ENCODE data around the gene PRDM10.
"Not testable (repeated sequence)": the region's sequence is repeated elsewhere in the genome, so short reads cannot be mapped to it uniquely, and the experiment has no call there.

The PRDM10 gene

GRCh38 chr11:129885381-129885780 lies 117.3 kb downstream of the PRDM10 start:
- Mint-ChIP-seq H3K36me3 (ENCODE audit: low read depth) (peaks cover 93% of the 10 kb centered on the region), H3K4me1 (ENCODE audit: low read depth) (peaks cover 11% of the 10 kb centered on the region), H3K27me3 (no peaks in the 10 kb centered on the region), H3K27ac (no peak overlapping the region), H3K4me3 (no peak overlapping the region), H3K9me3 (no peaks in the 10 kb centered on the region)

DNA sequence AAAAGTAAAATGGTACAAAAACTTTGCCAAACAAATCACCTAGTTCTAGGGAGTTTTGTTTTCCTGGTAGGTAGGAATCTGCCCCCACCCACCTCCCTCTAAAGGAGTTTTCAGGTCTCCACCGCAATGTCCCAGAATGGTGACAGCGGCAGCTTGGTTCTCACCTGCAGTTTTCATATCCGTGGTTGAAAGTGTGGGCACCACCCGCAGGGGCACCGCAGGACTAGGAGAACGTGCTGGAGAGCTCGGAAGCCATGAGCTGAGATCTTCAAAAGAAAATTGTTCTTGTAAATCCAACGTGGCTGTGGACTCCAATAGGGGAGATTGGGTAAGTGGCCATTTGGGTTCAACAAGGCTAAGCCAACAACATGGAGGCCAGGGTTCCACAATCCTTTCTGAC lies 118.1 kb downstream of the PRDM10 start:
- H3K27me3 Mint-ChIP-seq = no peaks in the 10 kb centered on the region
- H3K27ac Mint-ChIP-seq = no peak overlapping the region
- no peak overlapping the region for H3K4me3 Mint-ChIP-seq
- peaks cover 10% of the 10 kb centered on the region for H3K4me1 Mint-ChIP-seq (ENCODE audit: low read depth)
- H3K9me3 Mint-ChIP-seq = no peaks in the 10 kb centered on the region
- H3K36me3 Mint-ChIP-seq (ENCODE audit: low read depth) = peaks cover 93% of the 10 kb centered on the region

- H3K27me3 Mint-ChIP-seq = no peaks in the 10 kb centered on the region
- no peaks in the 10 kb centered on the region for H3K9me3 Mint-ChIP-seq
- H3K36me3 Mint-ChIP-seq (ENCODE audit: low read depth) = peaks cover 93% of the 10 kb centered on the region
- no peaks in the 10 kb centered on the region for H3K4me1 Mint-ChIP-seq (ENCODE audit: low read depth)
- no peak overlapping the region for H3K27ac Mint-ChIP-seq
- no peak overlapping the region for H3K4me3 Mint-ChIP-seq
These were observed 121.0 kb downstream of the PRDM10 start for GRCh38 chr11:129881570-129882170.

DNA sequence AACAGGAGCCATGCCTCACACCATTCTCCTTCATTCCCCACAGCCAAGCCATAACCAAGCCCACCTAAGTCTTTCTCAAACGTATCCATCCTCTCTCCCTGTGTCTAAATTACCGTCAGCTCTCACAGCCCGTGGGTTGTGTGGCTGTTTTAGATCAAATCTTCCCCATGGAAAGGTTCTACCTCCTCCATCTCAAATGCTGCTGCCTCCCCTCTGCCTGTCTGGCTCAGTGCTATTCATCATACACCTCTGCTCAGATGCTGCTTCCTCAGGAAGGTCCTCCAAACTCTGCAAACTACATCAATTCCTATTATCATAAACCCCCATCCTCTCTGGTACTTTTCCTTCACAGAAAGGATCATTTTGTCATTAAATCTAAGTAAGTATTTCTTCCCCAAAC lies 122.3 kb downstream of the PRDM10 start:
- Mint-ChIP-seq H3K9me3 (no peaks in the 10 kb centered on the region), H3K27me3 (no peaks in the 10 kb centered on the region), H3K4me3 (no peak overlapping the region), H3K4me1 (ENCODE audit: low read depth) (no peaks in the 10 kb centered on the region), H3K27ac (no peak overlapping the region), H3K36me3 (ENCODE audit: low read depth) (peaks cover 90% of the 10 kb centered on the region)

DNA sequence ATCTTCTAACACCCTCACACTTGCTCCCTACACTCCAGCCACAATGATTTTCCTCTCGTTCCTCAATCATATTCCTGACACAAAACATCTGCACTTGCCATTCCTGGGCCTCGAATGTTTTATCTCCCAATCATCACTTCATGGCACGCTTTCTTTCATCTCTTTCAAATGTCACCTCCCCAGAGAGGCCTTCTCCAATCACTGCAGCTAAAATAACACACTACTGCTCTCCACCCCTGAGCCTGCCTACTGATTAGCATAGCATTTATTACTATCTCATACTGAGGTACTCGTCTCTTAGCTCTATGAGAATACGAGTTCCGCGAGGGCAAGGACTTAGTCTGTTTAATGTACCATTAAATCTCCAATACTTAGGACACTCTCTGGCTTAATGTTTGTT lies 130.7 kb downstream of the PRDM10 start:
- Mint-ChIP-seq H3K36me3 (ENCODE audit: low read depth) (peaks cover 86% of the 10 kb centered on the region), H3K27ac (peak overlapping the region; percentile 34), H3K4me1 (ENCODE audit: low read depth) (peaks cover 5% of the 10 kb centered on the region), H3K27me3 (no peaks in the 10 kb centered on the region), H3K9me3 (no peaks in the 10 kb centered on the region), H3K4me3 (no peak overlapping the region)

DNA sequence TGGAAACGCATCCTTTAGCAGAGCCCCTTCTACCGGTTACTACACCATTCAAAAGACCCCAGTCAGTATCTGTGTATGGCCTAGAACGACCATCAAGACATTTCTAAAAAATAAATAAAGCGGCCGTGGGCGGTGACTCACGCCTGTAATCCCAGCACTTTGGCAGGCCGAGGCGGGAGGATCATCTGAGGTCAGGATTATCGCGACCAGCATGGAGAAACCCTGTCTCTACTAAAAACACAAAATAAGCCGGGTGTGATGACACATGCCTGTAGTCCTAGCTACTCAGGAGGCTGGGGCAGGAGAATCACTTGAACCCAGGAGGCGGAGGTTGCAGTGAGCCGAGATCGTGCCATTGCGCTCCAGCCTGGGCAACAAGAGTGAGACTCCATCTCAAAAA lies 134.0 kb downstream of the PRDM10 start:
- not testable (repeated sequence) for H3K27ac Mint-ChIP-seq, H3K4me3 Mint-ChIP-seq, H3K27me3 Mint-ChIP-seq, H3K9me3 Mint-ChIP-seq
- H3K4me1 Mint-ChIP-seq (ENCODE audit: low read depth) = peaks cover 18% of the 10 kb centered on the region
- H3K36me3 Mint-ChIP-seq (ENCODE audit: low read depth) = peaks cover 87% of the 10 kb centered on the region

- Mint-ChIP-seq H3K9me3 (no peaks in the 10 kb centered on the region), H3K27me3 (no peaks in the 10 kb centered on the region), H3K4me1 (ENCODE audit: low read depth) (peaks cover 30% of the 10 kb centered on the region), H3K27ac (peak overlapping the region; percentile 68), H3K4me3 (no peak overlapping the region), H3K36me3 (ENCODE audit: low read depth) (peaks cover 90% of the 10 kb centered on the region)
These were observed 136.3 kb downstream of the PRDM10 start for GRCh38 chr11:129866311-129866710.

DNA sequence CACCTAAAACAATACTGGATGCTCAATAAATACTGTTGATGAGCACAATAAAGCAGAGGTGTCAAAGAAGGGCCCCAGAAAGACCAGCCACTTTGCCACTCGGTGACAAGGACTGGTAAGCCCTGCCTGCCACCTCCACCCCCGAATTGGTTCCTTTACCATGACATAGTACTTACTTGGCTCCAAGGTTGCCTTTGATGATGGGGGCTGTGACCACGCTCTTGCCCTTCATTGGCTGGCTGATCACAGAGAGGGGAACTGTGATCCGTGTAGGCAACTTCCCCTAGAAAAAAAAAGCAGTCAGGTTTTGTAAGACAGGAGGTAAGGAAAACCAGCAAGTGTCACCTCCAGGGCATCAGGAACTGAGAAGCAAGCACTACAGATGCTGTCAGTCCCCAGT lies 136.9 kb downstream of the PRDM10 start:
- no peak overlapping the region for H3K4me3 Mint-ChIP-seq

GRCh38 chr11:129864811-129865210 lies 137.8 kb downstream of the PRDM10 start:
- H3K27ac Mint-ChIP-seq = no peak overlapping the region
- H3K4me3 Mint-ChIP-seq = no peak overlapping the region
- no peaks in the 10 kb centered on the region for H3K9me3 Mint-ChIP-seq
- peaks cover 39% of the 10 kb centered on the region for H3K4me1 Mint-ChIP-seq (ENCODE audit: low read depth)
- no peaks in the 10 kb centered on the region for H3K27me3 Mint-ChIP-seq
- H3K36me3 Mint-ChIP-seq (ENCODE audit: low read depth) = peaks cover 90% of the 10 kb centered on the region

More for the DNA sequence above, 136.9 kb downstream of the PRDM10 start:
- H3K36me3 Mint-ChIP-seq (ENCODE audit: low read depth) = peaks cover 90% of the 10 kb centered on the region
- H3K27me3 Mint-ChIP-seq = no peaks in the 10 kb centered on the region
- peaks cover 33% of the 10 kb centered on the region for H3K4me1 Mint-ChIP-seq (ENCODE audit: low read depth)
- no peaks in the 10 kb centered on the region for H3K9me3 Mint-ChIP-seq
- H3K27ac Mint-ChIP-seq = peak overlapping the region; percentile 68

- Mint-ChIP-seq H3K4me1 (ENCODE audit: low read depth) (peaks cover 41% of the 10 kb centered on the region), H3K36me3 (ENCODE audit: low read depth) (peaks cover 75% of the 10 kb centered on the region), H3K27me3 (no peaks in the 10 kb centered on the region), H3K4me3 (no peak overlapping the region), H3K9me3 (no peaks in the 10 kb centered on the region), H3K27ac (no peak overlapping the region)
These were observed 140.7 kb downstream of the PRDM10 start for GRCh38 chr11:129861702-129862522.

DNA sequence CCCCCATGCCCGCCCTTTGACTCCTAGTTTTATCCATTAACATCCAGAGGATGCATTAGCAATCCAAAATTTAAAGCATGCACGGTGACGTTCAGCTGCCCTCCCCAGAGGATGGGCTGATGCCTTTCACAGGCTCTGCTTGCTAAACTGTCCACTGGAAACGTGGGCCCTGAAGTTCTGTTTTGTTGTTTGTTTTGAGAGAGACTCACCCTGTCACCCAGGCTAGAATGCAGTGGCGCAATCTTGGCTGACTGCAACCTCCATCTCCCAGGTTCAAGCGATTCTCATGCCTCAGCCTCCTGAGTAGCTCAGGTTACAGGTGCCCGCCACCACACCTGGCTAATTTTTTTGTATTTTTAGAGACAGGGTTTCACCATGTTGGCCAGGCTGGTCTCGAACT lies 146.6 kb downstream of the PRDM10 start:
- Mint-ChIP-seq H3K27me3 (no peaks in the 10 kb centered on the region), H3K9me3 (no peaks in the 10 kb centered on the region), H3K36me3 (ENCODE audit: low read depth) (peaks cover 19% of the 10 kb centered on the region), H3K4me3 (no peak overlapping the region), H3K27ac (no peak overlapping the region), H3K4me1 (ENCODE audit: low read depth) (peaks cover 40% of the 10 kb centered on the region)

DNA sequence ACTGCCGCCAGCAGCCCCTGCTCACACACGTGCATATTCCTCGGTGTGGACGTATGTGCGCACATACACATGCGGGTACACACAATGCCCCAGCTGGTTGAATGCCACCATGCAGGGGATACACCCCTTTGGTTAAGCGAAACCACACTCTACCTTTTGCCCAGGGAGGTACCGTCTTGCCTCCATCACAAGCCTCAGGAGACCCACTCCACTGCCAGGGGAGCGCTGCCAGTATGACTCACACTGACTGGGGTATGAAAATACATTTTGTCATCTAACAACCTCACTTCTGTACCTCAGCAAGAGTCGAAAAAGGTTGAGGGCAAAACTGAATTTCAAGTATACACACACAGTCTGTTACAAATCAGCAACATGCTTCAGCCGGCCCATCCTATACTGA lies 147.5 kb downstream of the PRDM10 start:
- H3K27me3 Mint-ChIP-seq = no peaks in the 10 kb centered on the region
- no peak overlapping the region for H3K27ac Mint-ChIP-seq
- H3K4me3 Mint-ChIP-seq = no peak overlapping the region
- H3K36me3 Mint-ChIP-seq (ENCODE audit: low read depth) = peaks cover 12% of the 10 kb centered on the region
- no peaks in the 10 kb centered on the region for H3K9me3 Mint-ChIP-seq
- H3K4me1 Mint-ChIP-seq (ENCODE audit: low read depth) = peaks cover 35% of the 10 kb centered on the region

- Mint-ChIP-seq H3K27ac (no peak overlapping the region), H3K4me1 (ENCODE audit: low read depth) (peaks cover 30% of the 10 kb centered on the region), H3K27me3 (no peaks in the 10 kb centered on the region), H3K9me3 (no peaks in the 10 kb centered on the region), H3K36me3 (ENCODE audit: low read depth) (peaks cover 7% of the 10 kb centered on the region), H3K4me3 (no peak overlapping the region)
These were observed 148.3 kb downstream of the PRDM10 start for GRCh38 chr11:129854232-129854805.

DNA sequence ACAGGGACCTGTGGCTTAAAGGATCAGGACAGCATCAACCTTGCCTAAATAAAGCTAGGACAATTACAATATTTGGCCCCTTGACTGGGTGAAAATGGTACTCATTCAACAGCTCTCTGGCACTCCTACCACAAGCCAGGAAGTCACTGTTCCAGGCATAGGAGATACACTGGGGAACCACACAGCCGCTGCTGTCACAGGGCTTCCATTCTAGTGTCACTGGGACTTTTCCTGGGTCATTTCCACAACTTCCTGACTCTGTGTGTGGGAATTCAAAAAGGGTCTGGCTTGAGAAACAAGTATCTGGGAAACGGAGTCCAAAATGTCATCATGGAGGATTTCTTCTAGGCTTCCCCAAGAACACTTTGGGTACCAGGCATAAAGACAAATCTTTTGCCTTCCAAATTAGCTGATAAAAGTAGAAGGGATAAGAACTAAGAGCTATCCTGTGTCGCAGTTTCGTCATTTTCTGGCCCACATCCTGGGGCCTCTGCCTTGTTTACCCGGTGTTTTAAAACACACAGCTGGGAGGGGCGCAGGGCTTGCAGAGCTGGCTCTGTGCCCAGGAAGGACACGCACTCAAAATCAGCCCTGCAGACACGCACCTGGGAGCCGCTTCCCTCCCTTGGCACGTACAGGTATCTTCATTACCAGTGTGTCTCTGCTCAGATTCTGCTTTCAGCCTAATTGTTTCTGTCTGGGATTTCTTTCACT lies 149.0 kb downstream of the PRDM10 start:
- Mint-ChIP-seq H3K4me1 (ENCODE audit: low read depth) (peaks cover 26% of the 10 kb centered on the region), H3K36me3 (ENCODE audit: low read depth) (peaks cover 7% of the 10 kb centered on the region), H3K27me3 (no peaks in the 10 kb centered on the region), H3K9me3 (no peaks in the 10 kb centered on the region), H3K27ac (no peak overlapping the region), H3K4me3 (no peak overlapping the region)

All from stimulated activated naive CD8-positive, alpha-beta T cell treated with anti-CD3 and anti-CD28 coated beads, Interleukin-15, Interleukin-2, amounts not matched to agents 100 ng/mL and 50 ng/mL, for 24 hours (primary cell).